GM10266 (cell line): ENCODE data around the gene PROM1.

Experiments used
- DNase-seq: peaks from one replicate; pipeline ENCODE4 v3.0.0; 2012; ENCODE audit errors: extremely low spot score
- TF ChIP-seq, protein P1 (sequence below): IDR thresholded peaks from 2 replicates; pipeline ENCODE4 v1.5.1; 2012; ENCODE audit warnings: mild to moderate bottlenecking, low read depth; ENCODE audit not compliant: control insufficient read depth, insufficient read depth; ENCODE audit errors: missing control alignments

PROM1 gene

DNA sequence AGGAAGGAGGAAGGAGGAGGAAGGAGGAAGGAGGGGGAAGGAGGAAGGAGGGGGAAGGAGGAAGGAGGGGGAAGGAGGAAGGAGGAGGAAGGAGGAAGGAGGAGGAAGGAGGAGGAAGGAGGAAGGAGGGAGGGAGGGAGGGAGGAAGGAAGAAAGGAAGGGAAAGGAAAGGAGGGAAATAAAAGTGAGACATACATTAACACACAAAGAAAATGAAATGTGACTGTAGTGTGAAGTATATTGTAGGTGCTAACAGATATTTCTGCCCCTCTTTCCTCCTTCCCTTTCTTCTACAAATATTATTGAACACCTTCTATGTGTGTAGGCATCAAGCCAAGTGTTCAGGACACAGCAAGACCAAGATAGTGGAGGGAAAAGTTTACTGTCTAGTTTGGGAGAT lies 26.4 kb upstream of the PROM1 start:
- no peak for DNase-seq
- TF ChIP-seq, protein P1, sequence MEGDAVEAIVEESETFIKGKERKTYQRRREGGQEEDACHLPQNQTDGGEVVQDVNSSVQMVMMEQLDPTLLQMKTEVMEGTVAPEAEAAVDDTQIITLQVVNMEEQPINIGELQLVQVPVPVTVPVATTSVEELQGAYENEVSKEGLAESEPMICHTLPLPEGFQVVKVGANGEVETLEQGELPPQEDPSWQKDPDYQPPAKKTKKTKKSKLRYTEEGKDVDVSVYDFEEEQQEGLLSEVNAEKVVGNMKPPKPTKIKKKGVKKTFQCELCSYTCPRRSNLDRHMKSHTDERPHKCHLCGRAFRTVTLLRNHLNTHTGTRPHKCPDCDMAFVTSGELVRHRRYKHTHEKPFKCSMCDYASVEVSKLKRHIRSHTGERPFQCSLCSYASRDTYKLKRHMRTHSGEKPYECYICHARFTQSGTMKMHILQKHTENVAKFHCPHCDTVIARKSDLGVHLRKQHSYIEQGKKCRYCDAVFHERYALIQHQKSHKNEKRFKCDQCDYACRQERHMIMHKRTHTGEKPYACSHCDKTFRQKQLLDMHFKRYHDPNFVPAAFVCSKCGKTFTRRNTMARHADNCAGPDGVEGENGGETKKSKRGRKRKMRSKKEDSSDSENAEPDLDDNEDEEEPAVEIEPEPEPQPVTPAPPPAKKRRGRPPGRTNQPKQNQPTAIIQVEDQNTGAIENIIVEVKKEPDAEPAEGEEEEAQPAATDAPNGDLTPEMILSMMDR: no peak

DNA sequence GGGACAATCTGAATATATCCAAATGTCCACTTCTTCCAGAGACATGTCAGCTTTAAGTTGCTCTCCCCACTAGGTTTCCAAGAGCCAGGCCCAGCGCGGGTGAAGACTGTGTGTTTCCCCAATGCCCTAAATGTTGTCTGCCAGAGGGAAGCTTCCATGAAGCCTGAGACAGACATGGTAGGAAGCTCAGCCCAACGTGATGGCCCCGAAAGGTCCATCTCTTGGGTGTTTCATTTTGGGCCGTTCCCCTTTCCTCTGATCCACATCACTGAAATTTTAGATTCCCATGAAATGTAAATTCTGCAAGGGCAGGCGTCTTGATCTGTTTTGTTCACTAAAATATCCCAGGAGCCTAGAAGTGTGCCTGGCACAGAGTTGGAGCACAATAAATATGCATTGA lies 25.4 kb upstream of the PROM1 start:
- TF ChIP-seq, protein P1: no peak
- DNase-seq: no peak

DNA sequence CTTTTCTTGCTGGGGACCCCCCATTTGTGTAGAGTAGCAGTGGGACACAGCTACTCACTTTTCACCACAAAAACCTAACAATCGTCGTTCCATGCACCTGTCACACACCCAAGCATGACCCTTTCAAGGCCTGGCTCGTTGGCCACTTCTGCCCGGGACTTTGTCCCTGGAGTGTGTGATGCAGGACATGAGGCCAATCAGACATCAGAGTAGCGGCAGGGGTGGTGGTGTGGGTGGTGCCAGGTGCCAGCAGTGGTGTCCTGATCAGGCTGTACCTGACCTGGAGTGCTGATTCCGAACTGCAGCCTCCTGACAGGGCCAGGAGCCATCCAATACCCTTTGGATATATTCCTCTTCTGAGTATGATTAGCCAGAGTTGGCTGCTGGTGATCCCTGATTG lies 23.1 kb upstream of the PROM1 start:
- TF ChIP-seq, protein P1: no peak
- DNase-seq: no peak

DNA sequence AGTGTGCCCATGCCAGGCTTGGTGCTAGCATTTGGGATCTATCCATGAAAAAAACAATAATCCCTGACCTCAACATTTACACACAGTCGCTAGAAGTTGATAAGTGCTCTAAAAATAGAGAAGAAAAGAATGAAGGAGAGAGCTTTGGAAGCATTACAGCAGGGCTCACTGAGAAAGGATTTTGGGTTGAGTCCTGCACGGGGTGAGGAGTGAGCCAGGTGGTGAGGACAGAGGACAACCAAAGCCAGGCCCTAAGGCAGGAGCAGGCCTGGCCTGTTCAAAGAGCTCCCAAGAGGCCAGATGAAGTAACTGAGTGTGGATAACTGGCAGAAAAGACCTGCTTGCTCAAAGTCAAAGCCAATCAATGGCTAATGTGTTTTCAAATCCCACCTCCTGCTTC lies 20.7 kb upstream of the PROM1 start:
- TF ChIP-seq, protein P1: no peak
- DNase-seq: no peak

DNA sequence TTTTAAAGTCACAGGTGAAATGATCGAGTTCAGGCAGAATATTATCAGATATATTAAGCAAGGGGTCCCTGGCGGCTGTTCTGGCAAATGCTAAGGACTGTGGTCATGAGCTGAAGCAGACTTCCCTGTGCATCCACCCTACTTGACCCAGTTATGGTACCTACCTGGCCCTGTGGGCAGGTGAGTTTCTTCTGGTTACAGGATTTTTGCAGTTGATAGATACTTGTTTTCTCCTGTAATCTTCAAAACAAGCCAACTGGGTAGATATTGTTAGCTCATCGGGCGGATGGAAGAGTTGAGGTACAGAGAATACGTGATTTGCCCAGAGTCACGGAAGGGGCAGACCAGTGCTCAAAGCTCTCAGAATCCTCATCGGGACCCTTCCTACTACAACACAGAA lies 18.5 kb upstream of the PROM1 start:
- TF ChIP-seq, protein P1: no peak
- no peak for DNase-seq

DNA sequence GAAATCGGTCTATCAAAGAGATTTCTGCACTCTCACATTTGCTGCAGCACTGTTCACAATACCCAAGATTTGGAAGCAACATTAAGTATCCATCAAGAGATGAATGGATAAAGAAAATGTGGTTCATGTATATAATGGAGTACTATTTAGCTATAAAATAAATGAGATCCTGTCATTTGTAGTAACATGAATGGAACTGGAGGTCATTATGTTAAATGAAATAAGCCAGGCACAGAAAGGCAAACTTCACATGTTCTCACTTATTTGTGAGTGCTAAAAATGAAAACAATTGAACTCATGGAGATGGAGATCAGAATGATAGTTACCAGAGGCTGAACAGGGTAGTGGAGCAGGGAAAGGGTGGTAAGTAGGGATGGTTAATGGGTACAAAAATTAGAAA lies 17.0 kb upstream of the PROM1 start:
- TF ChIP-seq, protein P1: no peak
- no peak for DNase-seq

DNA sequence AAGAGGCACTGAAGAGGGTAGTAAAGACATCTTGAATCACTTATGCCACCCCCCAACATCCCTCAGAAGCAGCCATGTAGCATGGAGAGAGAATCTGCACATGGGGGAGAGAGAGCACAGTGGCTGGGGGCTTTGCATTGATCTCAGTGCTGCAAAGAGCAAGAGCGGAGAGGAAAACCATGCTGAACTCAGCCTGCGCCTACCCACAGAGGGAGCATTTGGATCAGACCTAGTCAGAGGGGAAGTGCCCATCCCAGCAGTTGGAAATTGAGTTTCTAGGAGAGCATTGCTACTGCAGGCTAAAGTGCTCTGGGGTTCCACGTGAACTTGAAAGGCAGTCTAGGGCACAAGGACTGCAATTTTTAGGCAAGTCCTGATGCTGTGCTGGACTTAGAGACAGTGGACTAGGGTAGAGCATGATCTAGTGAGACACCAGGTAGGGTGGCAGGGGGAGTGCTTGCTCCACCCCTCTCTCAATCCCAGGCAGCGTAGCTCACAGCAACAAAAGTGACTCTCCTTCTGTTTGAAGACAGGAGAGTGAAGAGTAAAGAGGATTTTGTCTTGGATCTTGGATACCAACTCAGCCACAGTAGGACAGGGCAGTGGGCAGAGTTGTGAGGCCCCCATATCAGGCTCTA lies 9.0 kb upstream of the PROM1 start:
- TF ChIP-seq, protein P1: no peak
- no peak for DNase-seq
